Naive B cell (primary cell): Measurements from ENCODE around the gene CEACAM21. TPM values are rescaled to one million over a fixed set of nuclear protein-coding genes. Genes with fewer than 3 reads are reported as not detected.

Source experiments
- ATAC-seq, 2 donors: fragments of 150-1000 bp; cut with Tn5 transposase; 2 replicates each; pipeline ENCODE4 v1.10.0; 2021; ENCODE audit warnings: low read depth in 2 of 2, mild to moderate bottlenecking in 2 of 2, moderate library complexity in 2 of 2
- DNase-seq: peaks from one replicate; pipeline ENCODE4 v3.0.0; 2022
- H3K27ac Mint-ChIP-seq, 6 donors: one replicate each; pipeline ENCODE4 v1.8.0; 2020 to 2022; ENCODE audit warnings: mild to moderate bottlenecking in 6 of 6, mixed read lengths in 6 of 6, moderate library complexity in 5 of 6, inconsistent platforms in 2 of 6
- H3K27me3 Mint-ChIP-seq, 3 donors: one replicate each; pipeline ENCODE4 v1.8.0; 2021 to 2022; ENCODE audit warnings: mixed read lengths in 3 of 3, mild to moderate bottlenecking in 1 of 3
- H3K36me3 Mint-ChIP-seq, 2 donors: one replicate each; pipeline ENCODE4 v1.8.0; 2020 to 2022; ENCODE audit warnings: mixed read lengths in 2 of 2, inconsistent platforms in 1 of 2, mild to moderate bottlenecking in 1 of 2
- H3K4me1 Mint-ChIP-seq, 3 donors: one replicate each; pipeline ENCODE4 v1.8.0; 2020 to 2022; ENCODE audit warnings: mixed read lengths in 3 of 3, inconsistent platforms in 1 of 3, mild to moderate bottlenecking in 1 of 3, moderate library complexity in 1 of 3
- H3K4me3 Mint-ChIP-seq, 8 donors: one replicate each; pipeline ENCODE4 v1.8.0; 2020 to 2022; ENCODE audit warnings: mild to moderate bottlenecking in 8 of 8, mixed read lengths in 8 of 8, moderate library complexity in 8 of 8, inconsistent platforms in 2 of 8
- H3K9me3 Mint-ChIP-seq, 7 donors: one replicate each; pipeline ENCODE4 v1.8.0; 2020 to 2022; ENCODE audit warnings: mixed read lengths in 7 of 7, mild to moderate bottlenecking in 5 of 7, inconsistent platforms in 2 of 7, moderate library complexity in 1 of 7
- polyA plus RNA-seq, 6 donors: library from polyadenylated mRNA; unstranded; fragments of 300-500 nt; fragmentation: Illumina TruSeq; gene quantifications; one replicate each; pipeline ENCODE4 v1.2.3, GENCODE V29; 2021; ENCODE audit warnings: low read depth in 6 of 6

CEACAM21 gene
- 10 to 100 TPM in 5 of 6 donors, 1 to 10 TPM in 1; 7.1 to 57.2 (median 20.0) TPM for polyA plus RNA-seq

- Mint-ChIP-seq H3K4me3 (peak within 1 kb of the TSS; percentile 79 to 95 (median 90)), H3K27ac (peak within 1 kb of the TSS; percentile 90 to 96 (median 94)), H3K4me1 (peaks cover 22 to 40% (median 29%) of the 10 kb centered on the region in 3 donors), H3K27me3 (no peaks in the 10 kb centered on the region), H3K36me3 (peaks cover 9 to 10% of the 10 kb centered on the region in 2 donors), H3K9me3 (peaks cover 0 to 6% (median 0%) of the 10 kb centered on the region in 7 donors)
- ATAC-seq, result peak; percentile 100
- peak; percentile 66 for DNase-seq
Measured at GRCh38 chr19:41575998-41576397, at the start of gene CEACAM21. Gene CEACAM21 (plus strand): TSS chr19:41576166. CDS start chr19:41576275, 109 bp downstream.

- no peak for ATAC-seq
- peak overlapping the region in 2 of 6 donors; percentile 24 to 97 for H3K27ac Mint-ChIP-seq
Measured at GRCh38 chr19:41527089-41527488, 48.9 kb upstream of the CEACAM21 start.

GRCh38 chr19:41528106-41528505 is 47.9 kb upstream of the CEACAM21 start:
- Mint-ChIP-seq H3K27me3 (no peaks in the 10 kb centered on the region), H3K27ac (peak overlapping the region in 4 of 6 donors; percentile 29 to 69 (median 56)), H3K4me1 (peaks cover 46 to 65% (median 60%) of the 10 kb centered on the region in 3 donors), H3K9me3 (peaks cover 8 to 34% (median 29%) of the 10 kb centered on the region in 7 donors), H3K36me3 (peaks cover 0 to 16% of the 10 kb centered on the region in 2 donors), H3K4me3 (peak overlapping the region in 1 of 8 donors; percentile 21)
- DNase-seq, result no peak
- ATAC-seq, result no peak

More at GRCh38 chr19:41527089-41527488, 48.9 kb upstream of the CEACAM21 start:
- Mint-ChIP-seq H3K4me3 (peak overlapping the region in 1 of 8 donors; percentile 22), H3K27me3 (no peaks in the 10 kb centered on the region), H3K4me1 (peaks cover 51 to 72% (median 60%) of the 10 kb centered on the region in 3 donors), H3K36me3 (peaks cover 0 to 16% of the 10 kb centered on the region in 2 donors), H3K9me3 (peaks cover 8 to 33% (median 28%) of the 10 kb centered on the region in 7 donors)
- no peak for DNase-seq

- Mint-ChIP-seq H3K36me3 (peaks cover 0 to 16% of the 10 kb centered on the region in 2 donors), H3K4me1 (peaks cover 54 to 75% (median 75%) of the 10 kb centered on the region in 3 donors), H3K9me3 (peaks cover 8 to 34% (median 29%) of the 10 kb centered on the region in 7 donors), H3K27me3 (no peaks in the 10 kb centered on the region), H3K27ac (peak overlapping the region in 5 of 6 donors; percentile 1 to 96 (median 29)), H3K4me3 (peak overlapping the region; percentile 20 to 88 (median 58))
- no peak for ATAC-seq
- DNase-seq, result no peak
Measured at GRCh38 chr19:41529484-41530183, 46.3 kb upstream of the CEACAM21 start.

GRCh38 chr19:41530184-41530534 is 45.8 kb upstream of the CEACAM21 start:
- Mint-ChIP-seq H3K27ac (peak overlapping the region in 4 of 6 donors; percentile 26 to 96 (median 92)), H3K4me3 (peak overlapping the region in 6 of 8 donors; percentile 79 to 93 (median 86)), H3K4me1 (peaks cover 59 to 80% (median 75%) of the 10 kb centered on the region in 3 donors), H3K27me3 (no peaks in the 10 kb centered on the region), H3K36me3 (peaks cover 0 to 16% of the 10 kb centered on the region in 2 donors), H3K9me3 (peaks cover 8 to 34% (median 29%) of the 10 kb centered on the region in 7 donors)
- ATAC-seq, result no peak
- DNase-seq, result no peak

- Mint-ChIP-seq H3K27me3 (no peaks in the 10 kb centered on the region), H3K9me3 (peaks cover 8 to 34% (median 29%) of the 10 kb centered on the region in 7 donors), H3K36me3 (peaks cover 0 to 16% of the 10 kb centered on the region in 2 donors), H3K27ac (peak overlapping the region; percentile 90 to 99 (median 94)), H3K4me1 (peaks cover 66 to 86% (median 77%) of the 10 kb centered on the region in 3 donors), H3K4me3 (peak overlapping the region; percentile 79 to 93 (median 88))
- ATAC-seq (peak; percentile 46 to 52), DNase-seq (peak; percentile 53)
Measured at GRCh38 chr19:41530761-41531301, 45.1 kb upstream of the CEACAM21 start.

GRCh38 chr19:41531438-41532311 is 44.3 kb upstream of the CEACAM21 start:
- ATAC-seq (peak; percentile 72 to 74), DNase-seq (peak; percentile 85)
- Mint-ChIP-seq H3K4me1 (peaks cover 67 to 92% (median 77%) of the 10 kb centered on the region in 3 donors), H3K36me3 (peaks cover 0 to 16% of the 10 kb centered on the region in 2 donors), H3K27ac (peak overlapping the region; percentile 90 to 99 (median 94)), H3K9me3 (peaks cover 8 to 34% (median 29%) of the 10 kb centered on the region in 7 donors), H3K27me3 (no peaks in the 10 kb centered on the region), H3K4me3 (peak overlapping the region; percentile 79 to 93 (median 88))

GRCh38 chr19:41532526-41532925 is 43.4 kb upstream of the CEACAM21 start:
- peak overlapping the region in 7 of 8 donors; percentile 79 to 93 (median 88) for H3K4me3 Mint-ChIP-seq
- H3K27me3 Mint-ChIP-seq, result no peaks in the 10 kb centered on the region
- ATAC-seq, result no peak
- H3K4me1 Mint-ChIP-seq, result peaks cover 73 to 96% (median 81%) of the 10 kb centered on the region in 3 donors
- peak overlapping the region in 3 of 6 donors; percentile 82 to 96 (median 93) for H3K27ac Mint-ChIP-seq
- H3K36me3 Mint-ChIP-seq, result peaks cover 0 to 16% of the 10 kb centered on the region in 2 donors
- peaks cover 8 to 34% (median 30%) of the 10 kb centered on the region in 7 donors for H3K9me3 Mint-ChIP-seq
- DNase-seq, result no peak

- Mint-ChIP-seq H3K36me3 (peaks cover 0 to 16% of the 10 kb centered on the region in 2 donors), H3K27ac (peak overlapping the region; percentile 4 to 95 (median 58)), H3K4me3 (peak overlapping the region in 6 of 8 donors; percentile 35 to 87 (median 68)), H3K4me1 (peaks cover 75 to 96% (median 81%) of the 10 kb centered on the region in 3 donors), H3K27me3 (no peaks in the 10 kb centered on the region), H3K9me3 (peaks cover 8 to 34% (median 29%) of the 10 kb centered on the region in 7 donors)
- ATAC-seq, result no peak
- no peak for DNase-seq
Measured at GRCh38 chr19:41533671-41534215, 42.2 kb upstream of the CEACAM21 start.

- Mint-ChIP-seq H3K36me3 (peaks cover 0 to 16% of the 10 kb centered on the region in 2 donors), H3K27ac (peak overlapping the region; percentile 72 to 96 (median 91)), H3K27me3 (no peaks in the 10 kb centered on the region), H3K4me1 (peaks cover 74 to 86% (median 74%) of the 10 kb centered on the region in 3 donors), H3K9me3 (peaks cover 0 to 21% (median 15%) of the 10 kb centered on the region in 7 donors), H3K4me3 (peak overlapping the region; percentile 77 to 91 (median 86))
- peak; percentile 74 for DNase-seq
- peak; percentile 67 to 69 for ATAC-seq
Measured at GRCh38 chr19:41535029-41535622, 40.8 kb upstream of the CEACAM21 start.

GRCh38 chr19:41537789-41538188 is 38.2 kb upstream of the CEACAM21 start:
- Mint-ChIP-seq H3K4me1 (peaks cover 60 to 69% (median 62%) of the 10 kb centered on the region in 3 donors), H3K27me3 (no peaks in the 10 kb centered on the region), H3K27ac (peak overlapping the region in 3 of 6 donors; percentile 15 to 85 (median 66)), H3K4me3 (peak overlapping the region in 7 of 8 donors; percentile 9 to 91 (median 82)), H3K36me3 (no peaks in the 10 kb centered on the region), H3K9me3 (peaks cover 0 to 5% (median 0%) of the 10 kb centered on the region in 7 donors)
- no peak for DNase-seq
- ATAC-seq, result no peak
